ENCODE data around the gene RIT2.
"Not testable (repeated sequence)": the region's sequence is repeated elsewhere in the genome, so short reads cannot be mapped to it uniquely, and the experiment has no call there.

Gene RIT2

GRCh38 chr18:42743373-42744138 is 371.9 kb downstream of the RIT2 start:
- ATAC-seq: no peak
- TF ChIP-seq ARNTL (CRISPR knock-in tag; IDR thresholded peaks at IDR 0.05; ENCODE audit: borderline replicate concordance, low read depth) (no peak), SNAI2 (CRISPR knock-in tag; IDR thresholded peaks at IDR 0.05) (no peak), GLIS3 (CRISPR knock-in tag; IDR thresholded peaks at IDR 0.05) (no peak), TSHZ2 (CRISPR knock-in tag; IDR thresholded peaks at IDR 0.05) (no peak)

GRCh38 chr18:42742969-42743368 is 372.5 kb downstream of the RIT2 start:
- no peak for ATAC-seq
- no peak for TF ChIP-seq GLIS3 (CRISPR knock-in tag; IDR thresholded peaks at IDR 0.05)
- TF ChIP-seq ZNF8 (CRISPR knock-in tag; IDR thresholded peaks at IDR 0.05): no peak
- TF ChIP-seq ISL1 (CRISPR knock-in tag; IDR thresholded peaks at IDR 0.05): peak; percentile 71
- peak; percentile 34; the same call in 1 of the 2 replicates for TF ChIP-seq CREB5 (CRISPR knock-in tag; IDR thresholded peaks at IDR 0.05; ENCODE audit: low read depth)
- no peak for TF ChIP-seq ARNTL (CRISPR knock-in tag; IDR thresholded peaks at IDR 0.05; ENCODE audit: borderline replicate concordance, low read depth)
- no peak for TF ChIP-seq CSRNP3 (CRISPR knock-in tag; IDR thresholded peaks at IDR 0.05)
- no peak for TF ChIP-seq ZFP30 (CRISPR knock-in tag; IDR thresholded peaks at IDR 0.05)

DNA sequence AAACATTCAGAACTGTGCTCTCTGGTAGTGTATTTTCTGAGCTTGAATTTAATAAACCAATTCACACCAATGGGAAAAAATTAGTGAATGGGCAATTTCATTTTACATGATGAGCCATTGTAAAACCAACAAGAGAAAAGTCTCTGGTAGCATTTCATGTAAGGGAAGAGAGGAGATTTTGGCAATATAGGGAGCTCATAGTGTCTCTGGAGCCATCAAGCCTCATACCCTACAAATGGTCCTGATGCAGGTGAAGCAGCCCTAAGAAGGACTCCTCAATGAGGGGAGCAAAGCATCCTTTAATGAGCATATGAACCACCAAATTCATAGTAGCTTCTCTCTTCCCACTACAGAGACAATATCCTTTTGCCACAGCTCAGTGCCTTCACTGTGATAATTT is 373.0 kb downstream of the RIT2 start:
- no peak for TF ChIP-seq ZNF565 (CRISPR knock-in tag; conservative IDR thresholded peaks at IDR 0.05; ENCODE audit: low read depth)
- no peak for TF ChIP-seq BACH2 (CRISPR knock-in tag; IDR thresholded peaks at IDR 0.05; ENCODE audit: borderline replicate concordance)
- no peak for TF ChIP-seq ZC3H10 (CRISPR knock-in tag; IDR thresholded peaks at IDR 0.05)
- TF ChIP-seq ZNF8 (CRISPR knock-in tag; IDR thresholded peaks at IDR 0.05): no peak
- no peak for TF ChIP-seq GLIS3 (CRISPR knock-in tag; IDR thresholded peaks at IDR 0.05)
- TF ChIP-seq ISL1 (CRISPR knock-in tag; IDR thresholded peaks at IDR 0.05): no peak
- no peak for TF ChIP-seq ZNF70 (CRISPR knock-in tag; IDR thresholded peaks at IDR 0.05)
- no peak for TF ChIP-seq ARNTL (CRISPR knock-in tag; IDR thresholded peaks at IDR 0.05; ENCODE audit: borderline replicate concordance, low read depth)
- no peak for TF ChIP-seq CSDC2 (CRISPR knock-in tag; IDR thresholded peaks at IDR 0.05)
- TF ChIP-seq ESRRG (CRISPR knock-in tag; IDR thresholded peaks at IDR 0.05): no peak
- TF ChIP-seq ZFP3 (CRISPR knock-in tag; IDR thresholded peaks at IDR 0.05): no peak
- ATAC-seq: no peak

DNA sequence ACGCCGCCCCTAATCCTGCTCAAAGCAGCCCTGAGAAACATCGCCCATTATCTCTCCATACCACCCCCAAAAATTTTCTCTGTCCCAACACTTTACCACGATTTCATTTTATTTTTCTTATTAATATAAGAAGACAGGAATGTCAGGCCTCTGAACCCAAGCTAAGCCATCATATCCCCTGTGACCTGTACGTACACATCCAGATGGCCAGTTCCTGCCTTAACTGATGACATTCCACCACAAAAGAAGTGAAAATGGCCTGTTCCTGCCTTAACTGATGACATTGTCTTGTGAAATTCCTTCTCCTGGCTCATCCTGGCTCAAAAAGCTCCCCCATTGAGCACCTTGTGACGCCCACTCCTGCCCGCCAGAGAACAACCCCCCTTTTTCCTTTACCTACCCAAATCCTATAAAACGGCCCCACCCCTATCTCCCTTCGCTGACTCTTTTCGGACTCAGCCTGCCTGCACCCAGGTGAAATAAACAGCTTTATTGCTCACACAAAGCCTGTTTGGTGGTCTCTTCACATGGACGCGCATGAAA is 373.6 kb downstream of the RIT2 start:
- not testable (repeated sequence) for ATAC-seq

GRCh38 chr18:42741299-42741698 is 374.2 kb downstream of the RIT2 start:
- ATAC-seq: not testable (repeated sequence)

DNA sequence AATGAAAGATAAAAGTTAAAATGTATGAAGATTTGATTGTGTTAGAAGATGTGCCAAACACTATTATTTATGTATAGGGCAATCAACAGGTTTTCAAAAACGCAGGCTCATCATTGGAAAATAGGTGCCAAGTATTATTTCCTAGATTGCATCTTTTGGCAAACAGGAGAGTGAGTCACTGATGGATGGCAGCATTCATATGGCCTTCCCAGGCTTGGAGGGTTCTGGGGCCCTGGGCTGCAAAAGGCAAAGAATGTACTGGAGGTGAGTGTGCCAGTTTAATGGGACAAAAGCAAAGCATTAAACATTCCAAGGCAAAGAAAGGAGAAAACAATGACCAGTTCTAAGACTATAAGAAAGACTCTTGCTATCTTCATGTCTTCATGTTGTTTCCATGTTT is 379.4 kb downstream of the RIT2 start:
- TF ChIP-seq ISL1 (CRISPR knock-in tag; IDR thresholded peaks at IDR 0.05): peak; percentile 73
- no peak for TF ChIP-seq ZFP30 (CRISPR knock-in tag; IDR thresholded peaks at IDR 0.05)

GRCh38 chr18:42734520-42734919 is 381.0 kb downstream of the RIT2 start:
- ATAC-seq: no peak
- TF ChIP-seq, protein P1, sequence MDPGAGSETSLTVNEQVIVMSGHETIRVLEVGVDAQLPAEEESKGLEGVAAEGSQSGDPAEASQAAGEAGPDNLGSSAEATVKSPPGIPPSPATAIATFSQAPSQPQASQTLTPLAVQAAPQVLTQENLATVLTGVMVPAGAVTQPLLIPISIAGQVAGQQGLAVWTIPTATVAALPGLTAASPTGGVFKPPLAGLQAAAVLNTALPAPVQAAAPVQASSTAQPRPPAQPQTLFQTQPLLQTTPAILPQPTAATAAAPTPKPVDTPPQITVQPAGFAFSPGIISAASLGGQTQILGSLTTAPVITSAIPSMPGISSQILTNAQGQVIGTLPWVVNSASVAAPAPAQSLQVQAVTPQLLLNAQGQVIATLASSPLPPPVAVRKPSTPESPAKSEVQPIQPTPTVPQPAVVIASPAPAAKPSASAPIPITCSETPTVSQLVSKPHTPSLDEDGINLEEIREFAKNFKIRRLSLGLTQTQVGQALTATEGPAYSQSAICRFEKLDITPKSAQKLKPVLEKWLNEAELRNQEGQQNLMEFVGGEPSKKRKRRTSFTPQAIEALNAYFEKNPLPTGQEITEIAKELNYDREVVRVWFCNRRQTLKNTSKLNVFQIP (CRISPR knock-in tag; IDR thresholded peaks at IDR 0.05; ENCODE audit: borderline replicate concordance, low read depth): no peak
- TF ChIP-seq CSRNP3 (CRISPR knock-in tag; IDR thresholded peaks at IDR 0.05) (no peak), ISL1 (CRISPR knock-in tag; IDR thresholded peaks at IDR 0.05) (no peak), ZFP30 (CRISPR knock-in tag; IDR thresholded peaks at IDR 0.05) (no peak), CSDC2 (CRISPR knock-in tag; IDR thresholded peaks at IDR 0.05) (no peak), OSR1 (CRISPR knock-in tag; IDR thresholded peaks at IDR 0.05) (no peak), PATZ1 (CRISPR knock-in tag; IDR thresholded peaks at IDR 0.05; ENCODE audit: borderline replicate concordance) (no peak), ARNTL (CRISPR knock-in tag; IDR thresholded peaks at IDR 0.05; ENCODE audit: borderline replicate concordance, low read depth) (no peak)

More for the DNA sequence above, 379.4 kb downstream of the RIT2 start:
- ATAC-seq: 0 out of 3 replicates have a peak, but pooled peaks have one; percentile 28

Data from SK-N-SH treated with all-trans-retinoic acid at 6 μM for 48 hours (cell line).